ENCODE results near the gene TRPV5. TPM values are rescaled to one million over a fixed set of nuclear protein-coding genes. Genes with fewer than 3 reads are reported as not detected.
"Not testable (repeated sequence)": the region's sequence is repeated elsewhere in the genome, so short reads cannot be mapped to it uniquely, and the experiment has no call there.

The TRPV5 gene
- under 1 TPM in 5 of 8 experiments, not detected in 3; 0.09 to 0.25 (median 0.13) TPM for total RNA-seq

GRCh38 chr7:142933624-142934023 is at the start of gene TRPV5:
Gene TRPV5 (minus strand): TSS chr7:142933746. CDS start chr7:142933459, 287 bp downstream.
- in situ Hi-C loops (cut with MboI; ENCODE audit: low pct_unique_long_range_greater_than_20kb in 2 of 9, low sequenced_read_pairs in 9 of 9, unreplicated experiment in 9 of 9), result no loop called here
- H3K4me1 ChIP-seq (replicated peaks in 1 of 2), result no peaks in the 10 kb centered on the region
- H3K27ac ChIP-seq, result no peak within 1 kb of the TSS
- H3K4me3 ChIP-seq, result no peak within 1 kb of the TSS
- ATAC-seq (replicated peaks in 6 of 8), result no peak
- 58 to 88% (median 67%) methylated on average over 1 to 3 of the region's 4 CpGs; no CpG with 5 or more reads in 5 of the 10 experiments for WGBS, 10 experiments

- 16 to 100% (median 66%) methylated on average over 1 to 4 of the region's 4 CpGs for WGBS, 10 experiments
- H3K4me3 ChIP-seq; H3K4me1 ChIP-seq (replicated peaks in 1 of 2); ATAC-seq (replicated peaks in 6 of 8); H3K27ac ChIP-seq: not testable (repeated sequence)
- in situ Hi-C loops (cut with MboI; ENCODE audit: low pct_unique_long_range_greater_than_20kb in 2 of 9, low sequenced_read_pairs in 9 of 9, unreplicated experiment in 9 of 9), result loop anchor here in 1 of 9 experiments (25.0 kb wide), 1 partner anchor 91 kb away; the partner anchor contains the start of gene TRPV6
These were observed 44.9 kb upstream of the TRPV5 start for GRCh38 chr7:142978402-142978801.

- H3K4me3 ChIP-seq, result no peak overlapping the region
- 0 to 88% (median 60%) methylated on average over 1 to 3 of the region's 3 CpGs; no CpG with 5 or more reads in 3 of the 10 experiments for WGBS, 10 experiments
- H3K4me1 ChIP-seq (replicated peaks in 1 of 2), result no peaks in the 10 kb centered on the region
- no peak overlapping the region for H3K27ac ChIP-seq
- no peak for ATAC-seq (replicated peaks in 6 of 8)
- in situ Hi-C loops (cut with MboI; ENCODE audit: low pct_unique_long_range_greater_than_20kb in 2 of 9, low sequenced_read_pairs in 9 of 9, unreplicated experiment in 9 of 9), result loop anchor here in 1 of 9 experiments (25.0 kb wide), 1 partner anchor 87 kb away; the partner anchor contains the start of gene TRPV6
These were observed 41.1 kb upstream of the TRPV5 start for GRCh38 chr7:142974626-142975025.

DNA sequence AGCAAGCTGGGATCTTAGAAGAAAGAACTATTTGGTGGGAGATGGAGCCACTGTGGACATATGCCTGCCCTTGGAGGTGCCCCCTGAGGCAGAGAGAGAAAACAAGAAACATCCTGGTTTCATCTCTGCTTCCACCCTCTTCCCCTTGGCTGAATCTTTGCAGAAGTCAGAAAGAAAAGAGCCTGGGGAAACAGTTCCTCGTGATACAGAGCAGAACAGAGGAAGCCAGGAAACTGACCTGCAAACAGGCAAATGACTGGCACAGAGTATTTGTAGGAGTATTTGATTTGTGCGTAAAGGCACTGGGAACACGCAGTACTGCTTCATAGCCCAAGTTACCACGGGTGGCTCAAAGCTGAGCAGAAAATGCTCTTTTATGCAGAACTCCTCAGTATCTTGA is 35.6 kb upstream of the TRPV5 start:
- no peak for ATAC-seq (replicated peaks in 6 of 8)
- H3K4me3 ChIP-seq, result no peak overlapping the region
- H3K4me1 ChIP-seq (replicated peaks in 1 of 2), result no peaks in the 10 kb centered on the region
- in situ Hi-C loops (cut with MboI; ENCODE audit: low pct_unique_long_range_greater_than_20kb in 2 of 9, low sequenced_read_pairs in 9 of 9, unreplicated experiment in 9 of 9), result no loop called here
- H3K27ac ChIP-seq, result no peak overlapping the region
- WGBS, 10 experiments, result 0 to 91% (median 62%) methylated on average over 1 to 4 of the region's 4 CpGs

- in situ Hi-C loops (cut with MboI; ENCODE audit: low pct_unique_long_range_greater_than_20kb in 2 of 9, low sequenced_read_pairs in 9 of 9, unreplicated experiment in 9 of 9), result no loop called here
- H3K4me1 ChIP-seq (replicated peaks in 1 of 2), result no peaks in the 10 kb centered on the region
- WGBS, 10 experiments, result 0 to 96% (median 61%) methylated on average over 1 to 4 of the region's 4 CpGs
- ATAC-seq (replicated peaks in 6 of 8), result no peak
- H3K4me3 ChIP-seq, result no peak overlapping the region
- H3K27ac ChIP-seq, result no peak overlapping the region
These were observed 34.7 kb upstream of the TRPV5 start for GRCh38 chr7:142968229-142968628.

DNA sequence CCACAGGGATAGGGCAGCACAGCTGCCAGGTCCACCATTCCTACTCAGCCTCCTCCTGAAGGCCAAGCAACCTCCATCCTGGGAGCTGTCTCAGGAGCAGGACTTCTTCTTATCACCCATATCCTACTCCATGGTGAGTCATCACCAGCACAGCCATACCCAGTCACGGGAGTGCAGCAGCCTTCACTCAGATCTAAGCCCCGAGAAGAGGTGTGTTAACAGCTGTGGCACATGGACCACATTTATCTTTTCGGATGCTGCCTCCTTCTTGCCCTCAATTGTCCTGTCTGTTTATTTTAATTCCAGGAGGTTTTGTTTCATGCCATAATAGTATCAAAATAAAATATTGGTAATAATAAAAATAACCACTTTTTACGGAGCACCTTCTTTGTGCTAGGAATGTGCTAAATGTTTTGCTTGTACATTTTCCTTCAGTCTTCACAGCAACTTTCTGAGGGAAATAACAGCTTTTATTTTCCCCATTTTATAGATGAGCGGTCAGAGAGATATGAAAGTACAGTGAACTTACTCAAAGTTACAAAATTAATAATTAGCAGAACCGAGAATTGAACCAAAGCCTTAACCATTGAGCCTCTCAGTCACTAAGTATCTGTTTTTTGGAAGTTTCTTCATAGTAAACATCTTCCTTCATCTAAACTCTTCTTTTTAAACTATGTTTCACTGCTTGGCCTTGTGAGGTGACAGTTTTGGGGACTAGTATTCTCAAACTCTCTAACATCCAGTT is 31.1 kb upstream of the TRPV5 start:
- H3K4me3 ChIP-seq, result no peak overlapping the region
- H3K4me1 ChIP-seq (replicated peaks in 1 of 2), result no peaks in the 10 kb centered on the region
- no peak overlapping the region for H3K27ac ChIP-seq
- in situ Hi-C loops (cut with MboI; ENCODE audit: low pct_unique_long_range_greater_than_20kb in 2 of 9, low sequenced_read_pairs in 9 of 9, unreplicated experiment in 9 of 9), result no loop called here
- WGBS, 10 experiments, result 8 to 96% (median 85%) methylated on average over 3 to 5 of the region's 6 CpGs; no CpG with 5 or more reads in 1 of the 10 experiments
- ATAC-seq (replicated peaks in 6 of 8), result no peak

- Histone ChIP-seq H3K27ac (no peak overlapping the region), H3K4me3 (no peak overlapping the region), H3K4me1 (replicated peaks in 1 of 2) (no peaks in the 10 kb centered on the region)
- WGBS, 10 experiments, result 0 to 100% (median 57%) methylated on average over 1 to 2 of the region's 2 CpGs; no CpG with 5 or more reads in 3 of the 10 experiments
- ATAC-seq (replicated peaks in 6 of 8), result no peak
- in situ Hi-C loops (cut with MboI; ENCODE audit: low pct_unique_long_range_greater_than_20kb in 2 of 9, low sequenced_read_pairs in 9 of 9, unreplicated experiment in 9 of 9), result no loop called here
These were observed 30.4 kb upstream of the TRPV5 start for GRCh38 chr7:142963993-142964392.

GRCh38 chr7:142962991-142963390 is 29.4 kb upstream of the TRPV5 start:
- H3K4me1 ChIP-seq (replicated peaks in 1 of 2), result no peaks in the 10 kb centered on the region
- WGBS, 10 experiments, result 0 to 20% (median 0%) methylated on average over 1 of the region's 1 CpG; no CpG with 5 or more reads in 5 of the 10 experiments
- ATAC-seq (replicated peaks in 6 of 8), result no peak
- H3K4me3 ChIP-seq, result no peak overlapping the region
- H3K27ac ChIP-seq, result no peak overlapping the region
- in situ Hi-C loops (cut with MboI; ENCODE audit: low pct_unique_long_range_greater_than_20kb in 2 of 9, low sequenced_read_pairs in 9 of 9, unreplicated experiment in 9 of 9), result no loop called here

DNA sequence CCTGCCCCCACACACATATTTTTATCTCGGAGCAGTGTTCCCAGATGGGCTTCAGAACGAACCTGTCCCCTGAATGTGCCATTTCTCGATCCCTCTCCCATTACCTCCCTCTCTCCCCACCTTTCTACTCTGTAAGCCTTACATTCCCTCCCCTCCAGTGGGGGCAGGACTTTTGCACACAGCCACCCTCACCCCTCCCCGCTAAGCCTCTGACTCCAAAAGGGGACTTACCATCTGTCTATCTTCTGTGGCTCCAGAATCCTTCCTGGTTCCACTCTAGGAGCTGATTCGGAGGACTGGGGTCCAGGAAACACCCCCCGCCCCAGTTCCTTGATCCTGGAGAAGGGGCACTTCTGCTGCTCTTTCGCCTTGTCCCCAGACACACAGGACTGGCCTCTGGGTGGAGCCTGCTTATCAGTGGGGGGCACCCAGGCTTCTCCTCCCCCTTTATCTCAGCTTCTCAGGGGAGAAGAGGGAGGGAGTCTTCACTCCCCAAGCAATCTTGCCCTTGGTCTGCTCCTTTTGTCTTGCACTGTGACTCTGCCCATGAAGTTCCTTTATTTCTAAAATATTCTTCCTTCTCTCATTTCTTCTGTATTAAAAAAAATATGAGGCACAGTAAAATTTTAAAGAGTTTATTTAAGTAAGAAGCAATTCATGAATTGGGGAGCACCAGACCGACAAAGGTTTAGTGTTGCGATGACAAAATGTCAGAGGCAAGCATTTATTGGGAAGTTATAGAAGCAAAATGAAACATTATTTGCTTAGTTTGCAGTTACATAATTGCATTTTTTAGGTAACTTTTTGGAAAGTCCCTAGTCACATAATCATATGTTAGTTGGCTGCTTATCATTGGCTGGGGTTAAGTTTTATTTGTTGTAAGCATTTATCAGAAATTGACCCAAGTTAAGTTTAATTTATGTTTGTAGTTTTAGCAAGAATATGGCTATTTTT is 28.7 kb upstream of the TRPV5 start, which contains the start of gene KEL:
TSS of gene KEL (minus strand) at position 391 of the 954 bp plus-strand sequence. CDS start at position 234, 157 bp downstream.
- no peak within 1 kb of the TSS for H3K27ac ChIP-seq

GRCh38 chr7:142961595-142961972 is 28.0 kb upstream of the TRPV5 start:
- in situ Hi-C loops (cut with MboI; ENCODE audit: low pct_unique_long_range_greater_than_20kb in 2 of 9, low sequenced_read_pairs in 9 of 9, unreplicated experiment in 9 of 9), result no loop called here
- Histone ChIP-seq H3K4me1 (replicated peaks in 1 of 2) (no peaks in the 10 kb centered on the region), H3K4me3 (no peak overlapping the region), H3K27ac (no peak overlapping the region)
- no peak for ATAC-seq (replicated peaks in 6 of 8)
- WGBS, 10 experiments, result 41 to 93% (median 75%) methylated on average over 1 to 3 of the region's 4 CpGs; no CpG with 5 or more reads in 5 of the 10 experiments

More for the DNA sequence above, 28.7 kb upstream of the TRPV5 start, which contains the start of gene KEL:
- H3K4me1 ChIP-seq (replicated peaks in 1 of 2), result no peaks in the 10 kb centered on the region
- 62 to 100% (median 87%) methylated on average over 2 to 6 of the region's 9 CpGs for WGBS, 10 experiments
- no peak for ATAC-seq (replicated peaks in 6 of 8)
- no peak within 1 kb of the TSS for H3K4me3 ChIP-seq
- in situ Hi-C loops (cut with MboI; ENCODE audit: low pct_unique_long_range_greater_than_20kb in 2 of 9, low sequenced_read_pairs in 9 of 9, unreplicated experiment in 9 of 9), result no loop called here

DNA sequence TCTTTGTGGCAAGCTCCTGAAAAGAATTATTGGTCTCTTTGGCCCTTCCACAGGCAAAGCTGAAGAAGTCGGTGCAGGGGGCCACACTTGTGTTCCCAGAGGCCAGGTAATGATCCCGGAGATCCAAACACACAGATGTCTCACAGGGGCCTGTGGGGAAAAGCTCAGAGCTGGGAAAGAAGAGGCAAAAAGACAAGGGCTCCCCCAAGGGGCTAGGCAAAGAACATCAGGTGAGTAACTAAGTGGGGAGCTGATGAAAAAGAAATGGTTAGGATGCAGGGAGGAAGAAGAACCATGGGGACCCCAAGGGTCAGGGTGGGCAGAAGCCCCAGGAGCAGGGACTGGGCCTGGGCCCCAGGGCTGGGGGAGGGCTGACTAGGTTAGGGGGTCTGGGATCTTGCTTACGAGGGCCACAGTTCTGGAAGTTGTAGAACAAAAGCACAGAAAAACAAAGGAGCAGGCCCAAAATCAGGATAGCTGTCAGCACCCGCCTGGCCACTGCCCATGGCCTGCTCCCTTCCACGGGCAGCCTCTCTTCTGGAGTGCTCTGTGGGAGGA is 27.5 kb upstream of the TRPV5 start:
- WGBS, 10 experiments, result 41 to 90% (median 77%) methylated on average over 1 to 4 of the region's 5 CpGs; no CpG with 5 or more reads in 5 of the 10 experiments
- no peak overlapping the region for H3K4me3 ChIP-seq
- no peaks in the 10 kb centered on the region for H3K4me1 ChIP-seq (replicated peaks in 1 of 2)
- in situ Hi-C loops (cut with MboI; ENCODE audit: low pct_unique_long_range_greater_than_20kb in 2 of 9, low sequenced_read_pairs in 9 of 9, unreplicated experiment in 9 of 9), result no loop called here
- H3K27ac ChIP-seq, result no peak overlapping the region
- no peak for ATAC-seq (replicated peaks in 6 of 8)

- in situ Hi-C loops (cut with MboI; ENCODE audit: low pct_unique_long_range_greater_than_20kb in 2 of 9, low sequenced_read_pairs in 9 of 9, unreplicated experiment in 9 of 9), result no loop called here
- ATAC-seq (replicated peaks in 6 of 8), result no peak
- H3K27ac ChIP-seq, result no peak overlapping the region
- H3K4me3 ChIP-seq, result no peak overlapping the region
- H3K4me1 ChIP-seq (replicated peaks in 1 of 2), result no peaks in the 10 kb centered on the region
These were observed 25.7 kb upstream of the TRPV5 start for GRCh38 chr7:142959202-142959601.

DNA sequence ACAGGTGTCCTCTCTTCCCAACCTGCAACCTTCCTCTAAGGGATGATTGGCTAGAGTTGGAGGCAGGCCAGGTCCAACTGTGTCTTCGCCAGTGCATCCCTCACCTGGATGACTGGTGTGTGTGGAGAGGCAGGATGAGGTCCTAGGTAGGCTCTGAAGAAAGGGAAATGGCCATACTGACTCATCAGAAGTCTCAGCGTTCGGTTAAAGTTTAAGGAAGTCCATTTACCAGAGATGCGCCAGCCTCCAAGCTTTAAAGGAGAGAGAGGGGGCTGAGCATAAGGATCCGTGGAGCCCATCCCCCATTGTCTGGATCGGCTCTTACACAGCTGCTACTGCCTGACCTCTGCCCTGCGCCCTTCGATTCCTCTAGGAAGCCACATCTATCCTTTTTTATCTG is 24.2 kb upstream of the TRPV5 start:
- in situ Hi-C loops (cut with MboI; ENCODE audit: low pct_unique_long_range_greater_than_20kb in 2 of 9, low sequenced_read_pairs in 9 of 9, unreplicated experiment in 9 of 9), result no loop called here
- WGBS, 10 experiments, result 20 to 77% (median 49%) methylated on average over 1 to 6 of the region's 8 CpGs; no CpG with 5 or more reads in 2 of the 10 experiments
- ATAC-seq (replicated peaks in 6 of 8), result no peak
- Histone ChIP-seq H3K27ac (no peak overlapping the region), H3K4me1 (replicated peaks in 1 of 2) (no peaks in the 10 kb centered on the region), H3K4me3 (no peak overlapping the region)

All from motor neuron (in vitro differentiated cells).